Measurements from ENCODE around the gene ALOX5AP.

ALOX5AP gene

DNA sequence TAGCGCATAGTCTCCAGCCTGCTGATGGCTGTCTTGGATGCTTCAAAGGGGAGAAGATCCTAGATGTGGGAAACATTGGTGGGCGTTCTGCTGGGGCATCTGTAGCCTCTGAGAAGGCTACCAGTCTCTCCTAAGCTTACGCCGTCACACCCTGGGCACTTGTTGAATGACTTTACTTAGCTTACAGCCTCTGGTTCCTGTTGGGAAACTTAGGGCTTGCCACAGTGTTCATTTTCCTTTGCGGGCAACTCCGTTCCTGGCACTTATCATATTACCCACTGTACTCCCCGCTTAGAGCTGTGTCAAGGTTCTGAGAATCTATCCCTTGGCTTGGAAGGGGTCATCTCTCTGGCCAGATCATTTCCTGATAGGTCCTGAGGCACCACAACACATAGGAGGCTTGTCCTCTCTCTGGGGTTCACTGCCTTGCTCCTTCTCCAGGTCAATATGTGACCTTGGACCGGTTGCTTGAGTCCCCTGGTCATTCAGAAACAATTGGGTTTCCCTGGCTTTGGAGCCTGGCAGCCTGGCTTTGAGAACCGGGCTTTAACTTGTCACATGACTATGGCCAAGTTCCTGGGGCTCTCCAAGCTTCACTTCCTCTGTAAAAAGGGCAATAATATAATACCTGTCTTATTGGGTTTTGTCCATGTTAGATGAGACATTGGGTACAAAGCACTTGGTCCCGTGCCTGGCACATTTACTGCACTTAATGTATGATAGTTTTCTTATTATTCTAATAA is 20.5 kb upstream of the ALOX5AP start:
- H3K9me3 ChIP-seq (ENCODE audit: insufficient read depth, low read length, severe bottlenecking): no peaks in the 10 kb centered on the region
- no peaks in the 10 kb centered on the region for H3K27me3 ChIP-seq (ENCODE audit: insufficient read depth, low read length, poor library complexity)
- H2AFZ ChIP-seq (ENCODE audit: low read depth, low read length): no peak overlapping the region
- no peak overlapping the region for H3K4me2 ChIP-seq (ENCODE audit: insufficient read depth, low read length)
- DNase-seq (no peak), ATAC-seq (ENCODE audit: insufficient read depth, low read depth) (no peak)
- H3K36me3 ChIP-seq (ENCODE audit: insufficient read depth, low read length): no peaks in the 10 kb centered on the region
- no peak overlapping the region for H3K4me3 ChIP-seq (ENCODE audit: low read depth in 1 of 2, low read length in 2 of 2)
- no peaks in the 10 kb centered on the region for H3K79me2 ChIP-seq (ENCODE audit: insufficient read depth, low read length)
- TF ChIP-seq EZH2 (IDR thresholded peaks at IDR 0.05; ENCODE audit: borderline replicate concordance, low read depth, low read length, severe bottlenecking): no peak
- TF ChIP-seq, protein P1, sequence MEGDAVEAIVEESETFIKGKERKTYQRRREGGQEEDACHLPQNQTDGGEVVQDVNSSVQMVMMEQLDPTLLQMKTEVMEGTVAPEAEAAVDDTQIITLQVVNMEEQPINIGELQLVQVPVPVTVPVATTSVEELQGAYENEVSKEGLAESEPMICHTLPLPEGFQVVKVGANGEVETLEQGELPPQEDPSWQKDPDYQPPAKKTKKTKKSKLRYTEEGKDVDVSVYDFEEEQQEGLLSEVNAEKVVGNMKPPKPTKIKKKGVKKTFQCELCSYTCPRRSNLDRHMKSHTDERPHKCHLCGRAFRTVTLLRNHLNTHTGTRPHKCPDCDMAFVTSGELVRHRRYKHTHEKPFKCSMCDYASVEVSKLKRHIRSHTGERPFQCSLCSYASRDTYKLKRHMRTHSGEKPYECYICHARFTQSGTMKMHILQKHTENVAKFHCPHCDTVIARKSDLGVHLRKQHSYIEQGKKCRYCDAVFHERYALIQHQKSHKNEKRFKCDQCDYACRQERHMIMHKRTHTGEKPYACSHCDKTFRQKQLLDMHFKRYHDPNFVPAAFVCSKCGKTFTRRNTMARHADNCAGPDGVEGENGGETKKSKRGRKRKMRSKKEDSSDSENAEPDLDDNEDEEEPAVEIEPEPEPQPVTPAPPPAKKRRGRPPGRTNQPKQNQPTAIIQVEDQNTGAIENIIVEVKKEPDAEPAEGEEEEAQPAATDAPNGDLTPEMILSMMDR (IDR thresholded peaks at IDR 0.05; ENCODE audit: borderline replicate concordance, extremely low read depth, low read length, poor library complexity, severe bottlenecking): no peak
- H3K9ac ChIP-seq (ENCODE audit: low read depth, low read length): no peak overlapping the region
- no peaks in the 10 kb centered on the region for H3K4me1 ChIP-seq (ENCODE audit: insufficient read depth, low read length)
- no peaks in the 10 kb centered on the region for H4K20me1 ChIP-seq (ENCODE audit: insufficient read depth, low read length)
- H3K27ac ChIP-seq (ENCODE audit: low read length): no peak overlapping the region

DNA sequence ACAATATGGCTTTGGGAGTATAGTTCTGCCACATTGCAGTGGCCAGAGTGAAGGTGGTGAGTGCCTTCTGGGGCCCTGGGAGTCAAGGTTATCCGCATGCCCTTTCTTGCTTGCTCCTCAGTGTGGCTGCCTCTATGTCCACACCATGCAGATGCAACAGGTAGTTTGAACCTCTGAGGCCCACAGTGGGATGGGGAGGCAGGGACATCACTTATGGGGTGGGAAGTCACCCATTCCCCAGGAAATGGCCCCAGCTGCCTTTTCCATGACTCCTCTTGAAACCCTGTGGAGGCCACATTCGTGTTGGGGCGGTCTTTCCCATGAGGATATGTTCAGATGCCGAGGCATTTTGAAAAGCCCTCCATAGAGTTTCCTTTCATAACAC is 20.0 kb upstream of the ALOX5AP start:
- Histone ChIP-seq H2AFZ (ENCODE audit: low read depth, low read length) (no peak overlapping the region), H3K4me2 (ENCODE audit: insufficient read depth, low read length) (no peak overlapping the region), H3K9me3 (ENCODE audit: insufficient read depth, low read length, severe bottlenecking) (no peaks in the 10 kb centered on the region), H3K4me3 (ENCODE audit: low read depth in 1 of 2, low read length in 2 of 2) (no peak overlapping the region), H3K27ac (ENCODE audit: low read length) (no peak overlapping the region), H4K20me1 (ENCODE audit: insufficient read depth, low read length) (no peaks in the 10 kb centered on the region), H3K79me2 (ENCODE audit: insufficient read depth, low read length) (no peaks in the 10 kb centered on the region), H3K27me3 (ENCODE audit: insufficient read depth, low read length, poor library complexity) (no peaks in the 10 kb centered on the region), H3K9ac (ENCODE audit: low read depth, low read length) (no peak overlapping the region), H3K4me1 (ENCODE audit: insufficient read depth, low read length) (no peaks in the 10 kb centered on the region), H3K36me3 (ENCODE audit: insufficient read depth, low read length) (no peaks in the 10 kb centered on the region)
- no peak for DNase-seq
- TF ChIP-seq, protein P1 (IDR thresholded peaks at IDR 0.05; ENCODE audit: borderline replicate concordance, extremely low read depth, low read length, poor library complexity, severe bottlenecking): no peak
- no peak for ATAC-seq (ENCODE audit: insufficient read depth, low read depth)

GRCh38 chr13:30715837-30716236 is 19.5 kb upstream of the ALOX5AP start:
- ATAC-seq (ENCODE audit: insufficient read depth, low read depth) (no peak), DNase-seq (no peak)
- Histone ChIP-seq H3K4me1 (ENCODE audit: insufficient read depth, low read length) (0 out of 2 replicates have a peak, but pooled peaks cover 3% of the 10 kb centered on the region), H3K27ac (ENCODE audit: low read length) (no peak overlapping the region), H3K27me3 (ENCODE audit: insufficient read depth, low read length, poor library complexity) (no peaks in the 10 kb centered on the region), H3K4me3 (ENCODE audit: low read depth in 1 of 2, low read length in 2 of 2) (no peak overlapping the region), H3K9ac (ENCODE audit: low read depth, low read length) (no peak overlapping the region), H3K4me2 (ENCODE audit: insufficient read depth, low read length) (no peak overlapping the region), H4K20me1 (ENCODE audit: insufficient read depth, low read length) (no peaks in the 10 kb centered on the region), H3K9me3 (ENCODE audit: insufficient read depth, low read length, severe bottlenecking) (no peaks in the 10 kb centered on the region), H3K79me2 (ENCODE audit: insufficient read depth, low read length) (no peaks in the 10 kb centered on the region), H3K36me3 (ENCODE audit: insufficient read depth, low read length) (no peaks in the 10 kb centered on the region), H2AFZ (ENCODE audit: low read depth, low read length) (no peak overlapping the region)
- TF ChIP-seq, protein P1 (IDR thresholded peaks at IDR 0.05; ENCODE audit: borderline replicate concordance, extremely low read depth, low read length, poor library complexity, severe bottlenecking): no peak
- no peak for TF ChIP-seq EZH2 (IDR thresholded peaks at IDR 0.05; ENCODE audit: borderline replicate concordance, low read depth, low read length, severe bottlenecking)
